WTC11 (cell line): ENCODE results near the gene TERF2IP. TPM values are rescaled to one million over a fixed set of nuclear protein-coding genes. Genes with fewer than 3 reads are reported as not detected.

ENCODE experiments used
- ATAC-seq: fragments of 200-7000 bp; cut with Tn5 transposase; 2 replicates; pipeline ENCODE4 v1.10.0; 2021; ENCODE audit warnings: mild to moderate bottlenecking, moderate library complexity
- CTCF ChIA-PET: fragments of 300-600 bp; sonication (Branson Sonifier 250); formaldehyde crosslinking; loops from one replicate; lab custom pipeline; 2021; ENCODE audit warnings: antibody characterized with exemption; lab: Charles Lee
- POLR2A ChIA-PET: fragments of 350-600 bp; sonication (Branson Sonifier 250); formaldehyde crosslinking; loops from one replicate; lab custom pipeline; 2021; ENCODE audit warnings: antibody characterized with exemption; lab: Charles Lee
- DNase-seq: peaks from one replicate; pipeline ENCODE4 v3.0.0; 2021; ENCODE audit warnings: low spot score
- H3K27ac Mint-ChIP-seq: 2 replicates; pipeline ENCODE4 v1.8.0; 2021; ENCODE audit warnings: mixed read lengths
- H3K27me3 Mint-ChIP-seq: 2 replicates; pipeline ENCODE4 v1.8.0; 2021; ENCODE audit warnings: low read depth, mild to moderate bottlenecking, moderate library complexity, mixed read lengths
- H3K36me3 Mint-ChIP-seq: 2 replicates; pipeline ENCODE4 v1.8.0; 2021; ENCODE audit warnings: mixed read lengths
- H3K4me1 Mint-ChIP-seq: 2 replicates; pipeline ENCODE4 v1.8.0; 2022; ENCODE audit warnings: mixed read lengths
- H3K4me3 Mint-ChIP-seq: 2 replicates; pipeline ENCODE4 v1.8.0; 2021; ENCODE audit warnings: mild to moderate bottlenecking, moderate library complexity, mixed read lengths
- H3K9me3 Mint-ChIP-seq: 2 replicates; pipeline ENCODE4 v1.8.0; 2021; ENCODE audit warnings: mixed read lengths
- ATF1 ChIP-seq: sonication (generic); formaldehyde crosslinking; IDR thresholded peaks from 2 replicates; pipeline ENCODE4 v1.8.1; 2023; ENCODE audit warnings: mild to moderate bottlenecking, moderate library complexity, missing genetic modification reagents
- CREB1 ChIP-seq: sonication (generic); formaldehyde crosslinking; IDR thresholded peaks from 2 replicates; pipeline ENCODE4 v1.8.0; 2023; ENCODE audit warnings: mild to moderate bottlenecking, missing genetic modification reagents
- CREM ChIP-seq: sonication (generic); formaldehyde crosslinking; IDR thresholded peaks from 2 replicates; pipeline ENCODE4 v1.8.1; 2022; ENCODE audit warnings: mild to moderate bottlenecking, missing genetic modification reagents, moderate library complexity
- E2F1 ChIP-seq: sonication (generic); formaldehyde crosslinking; IDR thresholded peaks from 2 replicates; pipeline ENCODE4 v1.8.0; 2022; ENCODE audit warnings: mild to moderate bottlenecking, missing genetic modification reagents
- ERG ChIP-seq: fragments of 250-450 bp; sonication (Bioruptor Pico); IDR thresholded peaks from 2 replicates; pipeline ENCODE4 v1.8.0; 2021; ENCODE audit warnings: mild to moderate bottlenecking
- FOXJ3 ChIP-seq: sonication (generic); formaldehyde crosslinking; IDR thresholded peaks from 2 replicates; pipeline ENCODE4 v1.9.0; 2021; ENCODE audit warnings: missing genetic modification reagents, mild to moderate bottlenecking, borderline replicate concordance
- GABPB1 ChIP-seq: sonication (generic); formaldehyde crosslinking; IDR thresholded peaks from 2 replicates; pipeline ENCODE4 v1.8.1; 2023; ENCODE audit warnings: mild to moderate bottlenecking, missing genetic modification reagents
- GTF2I ChIP-seq: fragments of 250-450 bp; sonication (Bioruptor Pico); conservative IDR thresholded peaks from 2 replicates; pipeline ENCODE4 v1.4.0; 2021; ENCODE audit warnings: mild to moderate bottlenecking
- RELA ChIP-seq: sonication (generic); formaldehyde crosslinking; IDR thresholded peaks from 2 replicates; pipeline ENCODE4 v1.8.1; 2022; ENCODE audit warnings: missing genetic modification reagents, mild to moderate bottlenecking, borderline replicate concordance
- SOX15 ChIP-seq: fragments of 250-450 bp; sonication (Bioruptor Pico); IDR thresholded peaks from 2 replicates; pipeline ENCODE4 v1.9.0; 2021; ENCODE audit warnings: mild to moderate bottlenecking
- ZNF219 ChIP-seq: sonication (generic); formaldehyde crosslinking; IDR thresholded peaks from 2 replicates; pipeline ENCODE4 v1.8.0; 2023; ENCODE audit warnings: missing genetic modification reagents, mild to moderate bottlenecking, borderline replicate concordance
- total RNA-seq: library from RNA; stranded (reverse); gene quantifications from 3 replicates; pipeline ENCODE4 v1.2.3, GENCODE V29; 2021
- TF ChIP-seq, protein P1 (sequence below): sonication (generic); formaldehyde crosslinking; IDR thresholded peaks from 2 replicates; pipeline ENCODE4 v1.8.0; 2023; ENCODE audit warnings: mild to moderate bottlenecking, missing genetic modification reagents
- TF ChIP-seq, protein P2 (sequence below): sonication (generic); formaldehyde crosslinking; IDR thresholded peaks from 2 replicates; pipeline ENCODE4 v1.8.0; 2022; ENCODE audit warnings: missing genetic modification reagents

Gene TERF2IP
- total RNA-seq, 1 experiment from 2014 or later, result 14.7 TPM

DNA sequence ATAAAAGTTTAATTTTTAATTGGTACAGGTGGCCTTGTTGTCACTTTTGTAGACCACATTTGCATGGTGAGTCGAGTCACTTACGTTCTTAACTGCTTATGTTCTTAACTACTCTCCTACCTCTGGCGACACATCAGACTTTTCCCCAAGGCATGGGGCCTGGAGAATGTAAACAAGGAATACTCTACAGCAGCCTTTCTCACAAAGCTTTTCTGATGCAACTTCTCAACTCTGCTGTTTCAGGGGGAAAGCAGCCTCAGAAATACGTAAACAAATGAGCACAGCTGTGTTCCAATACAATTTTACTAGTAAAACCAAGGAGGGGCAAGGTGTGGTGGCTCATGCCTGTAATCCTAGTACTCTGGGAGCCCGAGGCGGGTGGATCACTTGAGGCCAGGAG, 7.0 kb upstream of the TERF2IP start:
- ChIA-PET POLR2A (no interaction called here), CTCF (no interaction called here)
- Mint-ChIP-seq H3K36me3 (peaks cover 80% of the 10 kb centered on the region), H3K27ac (no peak overlapping the region), H3K9me3 (no peaks in the 10 kb centered on the region), H3K4me3 (no peak overlapping the region)
- ATAC-seq (no peak), DNase-seq (no peak)
- TF ChIP-seq E2F1 (CRISPR knock-in tag), result no peak
- peak; percentile 92 for TF ChIP-seq GABPB1
- TF ChIP-seq, all 79 proteins: peak for 1
- peaks cover 7% of the 10 kb centered on the region for H3K4me1 Mint-ChIP-seq
- no peaks in the 10 kb centered on the region for H3K27me3 Mint-ChIP-seq

- no peak for ATAC-seq
- CTCF ChIA-PET, result no interaction called here
- no peak for DNase-seq
- H3K4me1 Mint-ChIP-seq, result peaks cover 15% of the 10 kb centered on the region
- peak overlapping the region; percentile 46 for H3K27ac Mint-ChIP-seq
- no peak for TF ChIP-seq ZNF219 (CRISPR knock-in tag)
- TF ChIP-seq CREM (CRISPR knock-in tag), result no peak
- no peak for TF ChIP-seq SOX15 (CRISPR knock-in tag)
- peaks cover 55% of the 10 kb centered on the region for H3K36me3 Mint-ChIP-seq
- H3K9me3 Mint-ChIP-seq, result no peaks in the 10 kb centered on the region
- no peaks in the 10 kb centered on the region for H3K27me3 Mint-ChIP-seq
- H3K4me3 Mint-ChIP-seq, result peak overlapping the region; percentile 99
- POLR2A ChIA-PET, result no interaction called here
These were observed 3.1 kb upstream of the TERF2IP start for GRCh38 chr16:75644240-75645012.

GRCh38 chr16:75647112-75647491, 471 bp upstream of the TERF2IP start:
- Mint-ChIP-seq H3K4me1 (peaks cover 31% of the 10 kb centered on the region), H3K4me3 (peak overlapping the region; percentile 99), H3K27ac (peak overlapping the region; percentile 99), H3K27me3 (no peaks in the 10 kb centered on the region), H3K9me3 (no peaks in the 10 kb centered on the region), H3K36me3 (peaks cover 31% of the 10 kb centered on the region)
- DNase-seq (no peak), ATAC-seq (peak; percentile 18)
- TF ChIP-seq GTF2I (CRISPR knock-in tag), result 0 out of 2 replicates have a peak, but pooled peaks have one; percentile 5
- TF ChIP-seq, protein P1, sequence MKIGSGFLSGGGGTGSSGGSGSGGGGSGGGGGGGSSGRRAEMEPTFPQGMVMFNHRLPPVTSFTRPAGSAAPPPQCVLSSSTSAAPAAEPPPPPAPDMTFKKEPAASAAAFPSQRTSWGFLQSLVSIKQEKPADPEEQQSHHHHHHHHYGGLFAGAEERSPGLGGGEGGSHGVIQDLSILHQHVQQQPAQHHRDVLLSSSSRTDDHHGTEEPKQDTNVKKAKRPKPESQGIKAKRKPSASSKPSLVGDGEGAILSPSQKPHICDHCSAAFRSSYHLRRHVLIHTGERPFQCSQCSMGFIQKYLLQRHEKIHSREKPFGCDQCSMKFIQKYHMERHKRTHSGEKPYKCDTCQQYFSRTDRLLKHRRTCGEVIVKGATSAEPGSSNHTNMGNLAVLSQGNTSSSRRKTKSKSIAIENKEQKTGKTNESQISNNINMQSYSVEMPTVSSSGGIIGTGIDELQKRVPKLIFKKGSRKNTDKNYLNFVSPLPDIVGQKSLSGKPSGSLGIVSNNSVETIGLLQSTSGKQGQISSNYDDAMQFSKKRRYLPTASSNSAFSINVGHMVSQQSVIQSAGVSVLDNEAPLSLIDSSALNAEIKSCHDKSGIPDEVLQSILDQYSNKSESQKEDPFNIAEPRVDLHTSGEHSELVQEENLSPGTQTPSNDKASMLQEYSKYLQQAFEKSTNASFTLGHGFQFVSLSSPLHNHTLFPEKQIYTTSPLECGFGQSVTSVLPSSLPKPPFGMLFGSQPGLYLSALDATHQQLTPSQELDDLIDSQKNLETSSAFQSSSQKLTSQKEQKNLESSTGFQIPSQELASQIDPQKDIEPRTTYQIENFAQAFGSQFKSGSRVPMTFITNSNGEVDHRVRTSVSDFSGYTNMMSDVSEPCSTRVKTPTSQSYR (CRISPR knock-in tag), result no peak
- ChIA-PET CTCF (interaction anchor here (0.7 to 2.3 kb wide), 6 partner anchors 24 to 130 kb away, joined by 3 to 9 read pairs (median 4); partner anchors contain the start of gene ADAT1), POLR2A (interaction anchor here (0.5 to 2.3 kb wide), 7 partner anchors 16 to 1949 kb away, joined by 3 to 11 read pairs (median 4); partner anchors contain the start of genes ADAT1 and CHST6)

DNA sequence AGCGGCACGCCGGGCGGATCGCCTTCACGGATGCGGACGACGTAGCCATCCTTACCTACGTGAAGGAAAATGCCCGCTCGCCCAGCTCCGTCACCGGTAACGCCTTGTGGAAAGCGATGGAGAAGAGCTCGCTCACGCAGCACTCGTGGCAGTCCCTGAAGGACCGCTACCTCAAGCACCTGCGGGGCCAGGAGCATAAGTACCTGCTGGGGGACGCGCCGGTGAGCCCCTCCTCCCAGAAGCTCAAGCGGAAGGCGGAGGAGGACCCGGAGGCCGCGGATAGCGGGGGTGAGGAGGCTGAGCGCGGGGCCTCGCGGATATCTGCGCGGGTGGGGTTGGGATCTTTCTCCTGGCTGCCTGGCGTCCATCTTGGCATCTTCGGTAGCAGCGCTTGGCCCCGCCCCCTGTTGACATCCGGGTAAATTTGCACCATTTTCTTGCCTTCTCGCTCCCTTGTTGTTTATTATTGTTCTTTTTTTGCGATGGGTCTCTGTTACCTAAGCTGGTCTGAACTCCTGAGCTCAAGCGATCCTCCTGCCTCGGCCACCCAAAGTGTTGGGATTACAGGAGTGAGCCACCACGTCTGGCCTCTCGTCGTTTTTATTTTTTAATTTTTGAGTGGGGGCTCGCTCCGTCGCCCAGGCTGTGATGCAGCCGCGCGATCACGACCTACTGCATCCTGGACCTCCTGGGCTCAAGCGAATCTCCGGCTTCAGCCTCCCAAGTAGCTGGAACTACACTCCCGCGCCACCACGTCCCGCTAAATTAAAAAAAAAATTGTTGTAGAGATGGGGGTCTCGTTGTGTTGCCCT, 898 bp downstream of the TERF2IP start:
- no peaks in the 10 kb centered on the region for H3K27me3 Mint-ChIP-seq
- ChIA-PET POLR2A (interaction anchor here (0.8 to 2.3 kb wide), 6 partner anchors 17 to 153 kb away, joined by 3 to 11 read pairs (median 4); partner anchors contain the start of genes ADAT1 and CHST6), CTCF (interaction anchor here (1.0 to 2.3 kb wide), 4 partner anchors 25 to 127 kb away, joined by 3 to 9 read pairs (median 5); partner anchors contain the start of gene ADAT1)
- peak overlapping the region; percentile 99 for H3K4me3 Mint-ChIP-seq
- peaks cover 24% of the 10 kb centered on the region for H3K36me3 Mint-ChIP-seq
- peak; percentile 13 for ATAC-seq
- no peaks in the 10 kb centered on the region for H3K9me3 Mint-ChIP-seq
- DNase-seq, result peak; percentile 80
- peaks cover 33% of the 10 kb centered on the region for H3K4me1 Mint-ChIP-seq
- H3K27ac Mint-ChIP-seq, result peak overlapping the region; percentile 98
- TF ChIP-seq, protein P2, sequence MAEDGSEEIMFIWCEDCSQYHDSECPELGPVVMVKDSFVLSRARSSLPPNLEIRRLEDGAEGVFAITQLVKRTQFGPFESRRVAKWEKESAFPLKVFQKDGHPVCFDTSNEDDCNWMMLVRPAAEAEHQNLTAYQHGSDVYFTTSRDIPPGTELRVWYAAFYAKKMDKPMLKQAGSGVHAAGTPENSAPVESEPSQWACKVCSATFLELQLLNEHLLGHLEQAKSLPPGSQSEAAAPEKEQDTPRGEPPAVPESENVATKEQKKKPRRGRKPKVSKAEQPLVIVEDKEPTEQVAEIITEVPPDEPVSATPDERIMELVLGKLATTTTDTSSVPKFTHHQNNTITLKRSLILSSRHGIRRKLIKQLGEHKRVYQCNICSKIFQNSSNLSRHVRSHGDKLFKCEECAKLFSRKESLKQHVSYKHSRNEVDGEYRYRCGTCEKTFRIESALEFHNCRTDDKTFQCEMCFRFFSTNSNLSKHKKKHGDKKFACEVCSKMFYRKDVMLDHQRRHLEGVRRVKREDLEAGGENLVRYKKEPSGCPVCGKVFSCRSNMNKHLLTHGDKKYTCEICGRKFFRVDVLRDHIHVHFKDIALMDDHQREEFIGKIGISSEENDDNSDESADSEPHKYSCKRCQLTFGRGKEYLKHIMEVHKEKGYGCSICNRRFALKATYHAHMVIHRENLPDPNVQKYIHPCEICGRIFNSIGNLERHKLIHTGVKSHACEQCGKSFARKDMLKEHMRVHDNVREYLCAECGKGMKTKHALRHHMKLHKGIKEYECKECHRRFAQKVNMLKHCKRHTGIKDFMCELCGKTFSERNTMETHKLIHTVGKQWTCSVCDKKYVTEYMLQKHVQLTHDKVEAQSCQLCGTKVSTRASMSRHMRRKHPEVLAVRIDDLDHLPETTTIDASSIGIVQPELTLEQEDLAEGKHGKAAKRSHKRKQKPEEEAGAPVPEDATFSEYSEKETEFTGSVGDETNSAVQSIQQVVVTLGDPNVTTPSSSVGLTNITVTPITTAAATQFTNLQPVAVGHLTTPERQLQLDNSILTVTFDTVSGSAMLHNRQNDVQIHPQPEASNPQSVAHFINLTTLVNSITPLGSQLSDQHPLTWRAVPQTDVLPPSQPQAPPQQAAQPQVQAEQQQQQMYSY (CRISPR knock-in tag), result peak; percentile 31; the same call in 1 of the 2 replicates
- peak; percentile 23; the same call in 1 of the 2 replicates for TF ChIP-seq CREB1 (CRISPR knock-in tag)
- TF ChIP-seq FOXJ3 (CRISPR knock-in tag), result no peak
- TF ChIP-seq ATF1 (CRISPR knock-in tag), result 0 out of 2 replicates have a peak, but pooled peaks have one; percentile 12
- no peak for TF ChIP-seq ERG
- peak; percentile 23; the same call in 1 of the 2 replicates for TF ChIP-seq RELA (CRISPR knock-in tag)
